ENCODE results near the gene MAP2K3.
"Not testable (repeated sequence)": the region's sequence is repeated elsewhere in the genome, so short reads cannot be mapped to it uniquely, and the experiment has no call there.

DNA sequence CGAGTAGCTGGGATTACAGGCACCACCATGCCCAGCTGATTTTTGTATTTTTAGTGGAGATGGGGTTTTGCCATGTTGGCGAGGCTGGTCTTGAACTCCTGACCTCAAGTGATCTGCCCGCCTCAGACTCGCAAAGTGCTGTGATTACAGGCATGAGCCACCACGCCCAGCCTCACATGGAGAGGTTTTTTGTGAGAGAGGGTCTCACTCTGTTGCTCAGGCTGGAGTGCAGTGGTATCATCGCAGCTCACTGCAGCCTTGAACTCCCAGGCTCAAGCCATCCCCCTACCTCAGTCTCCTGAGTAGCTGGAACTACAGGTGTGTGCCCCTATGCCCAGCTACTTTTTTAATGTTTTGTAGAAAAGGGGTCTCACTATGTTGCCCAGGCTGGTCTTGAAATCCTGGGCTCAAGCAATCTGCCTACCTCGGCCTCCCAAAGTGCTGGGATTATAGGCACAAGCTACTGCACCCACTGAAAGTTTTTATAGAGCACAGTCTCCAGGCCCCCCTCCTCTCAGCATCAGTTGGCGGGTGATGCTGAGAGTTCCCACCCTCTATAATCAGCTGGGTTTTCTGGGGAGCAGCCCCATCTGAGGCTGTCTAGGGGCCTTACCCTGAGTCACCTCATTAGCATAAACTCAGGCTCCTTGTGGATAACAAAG is 22.2 kb downstream of the MAP2K3 start:
- not testable (repeated sequence) for TF ChIP-seq POLR2A, POLR2AphosphoS5 (IDR thresholded peaks at IDR 0.05)
- TF ChIP-seq, protein P1, sequence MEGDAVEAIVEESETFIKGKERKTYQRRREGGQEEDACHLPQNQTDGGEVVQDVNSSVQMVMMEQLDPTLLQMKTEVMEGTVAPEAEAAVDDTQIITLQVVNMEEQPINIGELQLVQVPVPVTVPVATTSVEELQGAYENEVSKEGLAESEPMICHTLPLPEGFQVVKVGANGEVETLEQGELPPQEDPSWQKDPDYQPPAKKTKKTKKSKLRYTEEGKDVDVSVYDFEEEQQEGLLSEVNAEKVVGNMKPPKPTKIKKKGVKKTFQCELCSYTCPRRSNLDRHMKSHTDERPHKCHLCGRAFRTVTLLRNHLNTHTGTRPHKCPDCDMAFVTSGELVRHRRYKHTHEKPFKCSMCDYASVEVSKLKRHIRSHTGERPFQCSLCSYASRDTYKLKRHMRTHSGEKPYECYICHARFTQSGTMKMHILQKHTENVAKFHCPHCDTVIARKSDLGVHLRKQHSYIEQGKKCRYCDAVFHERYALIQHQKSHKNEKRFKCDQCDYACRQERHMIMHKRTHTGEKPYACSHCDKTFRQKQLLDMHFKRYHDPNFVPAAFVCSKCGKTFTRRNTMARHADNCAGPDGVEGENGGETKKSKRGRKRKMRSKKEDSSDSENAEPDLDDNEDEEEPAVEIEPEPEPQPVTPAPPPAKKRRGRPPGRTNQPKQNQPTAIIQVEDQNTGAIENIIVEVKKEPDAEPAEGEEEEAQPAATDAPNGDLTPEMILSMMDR (IDR thresholded peaks at IDR 0.05): not testable (repeated sequence)
